Loucy (cell line): ENCODE measurements around the gene CPA1.

Experiments
- H2AFZ ChIP-seq: fragments of 200-600 bp; sonication (generic); 2 replicates; pipeline ENCODE4 v1.6.0; 2016; ENCODE audit warnings: antibody characterized with exemption, mild to moderate bottlenecking, low read length, moderate library complexity
- H3F3A ChIP-seq: fragments of 200-600 bp; 2 replicates; pipeline ENCODE4 v1.6.0; 2016; ENCODE audit warnings: antibody characterized with exemption, low read depth, mild to moderate bottlenecking
- H3K27me3 ChIP-seq: fragments of 200-600 bp; sonication (generic); 2 replicates; pipeline ENCODE4 v1.6.1; 2014; ENCODE audit warnings: low read length, mild to moderate bottlenecking; ENCODE audit not compliant: insufficient read depth, poor library complexity, severe bottlenecking
- H3K36me3 ChIP-seq: fragments of 200-600 bp; sonication (generic); 2 replicates; pipeline ENCODE4 v1.6.1; 2016; ENCODE audit warnings: low read length; ENCODE audit not compliant: insufficient read depth
- H3K4me1 ChIP-seq: fragments of 200-600 bp; sonication (generic); 2 replicates; pipeline ENCODE4 v1.5.1; 2014; ENCODE audit warnings: low read length, mild to moderate bottlenecking; ENCODE audit not compliant: insufficient read depth, poor library complexity, severe bottlenecking
- H3K4me2 ChIP-seq: fragments of 200-600 bp; sonication (generic); 2 replicates; pipeline ENCODE4 v1.6.0; 2014; ENCODE audit warnings: antibody characterized with exemption, low read length, low read depth, mild to moderate bottlenecking; ENCODE audit not compliant: poor library complexity, severe bottlenecking
- H3K4me3 ChIP-seq: fragments of 200-600 bp; sonication (generic); 2 replicates; pipeline ENCODE4 v1.5.1; 2014; ENCODE audit warnings: low read length, mild to moderate bottlenecking, mixed read lengths; ENCODE audit not compliant: poor library complexity, severe bottlenecking
- H3K79me2 ChIP-seq: fragments of 200-600 bp; sonication (generic); 2 replicates; pipeline ENCODE4 v1.6.1; 2014; ENCODE audit warnings: low read length; ENCODE audit not compliant: insufficient read depth
- H3K9ac ChIP-seq: fragments of 200-600 bp; sonication (generic); 2 replicates; pipeline ENCODE4 v1.6.0; 2014; ENCODE audit warnings: mild to moderate bottlenecking, low read depth, low read length, moderate library complexity; ENCODE audit not compliant: poor library complexity, severe bottlenecking
- H3K9me2 ChIP-seq: fragments of 200-600 bp; sonication (generic); replicated peaks from 2 replicates; pipeline ENCODE4 v1.6.1; 2016; ENCODE audit warnings: low read depth, low read length, mixed read lengths
- H3K9me3 ChIP-seq: fragments of 200-600 bp; sonication (generic); 2 replicates; pipeline ENCODE4 v1.6.1; 2014; ENCODE audit warnings: mild to moderate bottlenecking, antibody characterized with exemption, low read length, low read depth; ENCODE audit not compliant: insufficient read depth
- H4K20me1 ChIP-seq: fragments of 200-600 bp; sonication (generic); 2 replicates; pipeline ENCODE4 v1.6.0; 2014; ENCODE audit warnings: antibody characterized with exemption, low read length, mild to moderate bottlenecking; ENCODE audit not compliant: insufficient read depth, poor library complexity, severe bottlenecking
- EZH2phosphoT487 ChIP-seq: fragments of 200-600 bp; IDR thresholded peaks from 2 replicates; pipeline ENCODE4 v1.6.1; 2018; ENCODE audit warnings: antibody characterized with exemption, mild to moderate bottlenecking, moderate library complexity, borderline replicate concordance
- TF ChIP-seq, protein P1 (sequence below): fragments of 200-600 bp; sonication (generic); conservative IDR thresholded peaks from 2 replicates; pipeline ENCODE4 v1.5.1; 2014; ENCODE audit warnings: mild to moderate bottlenecking, antibody characterized with exemption, low read length

CPA1 gene

DNA sequence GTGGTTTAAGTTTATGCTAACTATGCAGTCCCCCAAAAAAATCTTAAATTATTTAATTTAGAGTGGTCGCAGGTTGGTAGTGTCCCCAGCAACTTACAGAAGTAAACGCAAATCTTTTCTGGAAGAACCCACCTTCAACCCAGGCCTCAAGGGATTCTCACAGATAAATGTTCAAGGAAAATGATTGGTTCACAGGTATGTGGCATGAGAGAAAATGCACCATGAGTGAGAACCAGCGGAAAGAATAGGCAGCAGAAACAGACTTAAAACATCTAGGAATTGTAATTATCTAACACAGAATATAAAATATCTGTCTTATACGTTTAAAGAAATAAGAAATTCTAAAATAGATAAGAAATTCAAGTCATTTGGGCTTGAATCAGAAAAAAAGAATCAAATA lies 38.4 kb upstream of the CPA1 start:
- Histone ChIP-seq H3K9ac (no peak overlapping the region), H3K9me3 (no peaks in the 10 kb centered on the region), H3K36me3 (no peaks in the 10 kb centered on the region), H3K79me2 (no peaks in the 10 kb centered on the region), H3K4me3 (no peak overlapping the region), H3K27me3 (no peaks in the 10 kb centered on the region), H3K4me1 (no peaks in the 10 kb centered on the region), H3K9me2 (no peaks in the 10 kb centered on the region), H3F3A (no peaks in the 10 kb centered on the region), H3K4me2 (no peak overlapping the region), H4K20me1 (no peaks in the 10 kb centered on the region), H2AFZ (no peak overlapping the region)
- TF ChIP-seq, protein P1, sequence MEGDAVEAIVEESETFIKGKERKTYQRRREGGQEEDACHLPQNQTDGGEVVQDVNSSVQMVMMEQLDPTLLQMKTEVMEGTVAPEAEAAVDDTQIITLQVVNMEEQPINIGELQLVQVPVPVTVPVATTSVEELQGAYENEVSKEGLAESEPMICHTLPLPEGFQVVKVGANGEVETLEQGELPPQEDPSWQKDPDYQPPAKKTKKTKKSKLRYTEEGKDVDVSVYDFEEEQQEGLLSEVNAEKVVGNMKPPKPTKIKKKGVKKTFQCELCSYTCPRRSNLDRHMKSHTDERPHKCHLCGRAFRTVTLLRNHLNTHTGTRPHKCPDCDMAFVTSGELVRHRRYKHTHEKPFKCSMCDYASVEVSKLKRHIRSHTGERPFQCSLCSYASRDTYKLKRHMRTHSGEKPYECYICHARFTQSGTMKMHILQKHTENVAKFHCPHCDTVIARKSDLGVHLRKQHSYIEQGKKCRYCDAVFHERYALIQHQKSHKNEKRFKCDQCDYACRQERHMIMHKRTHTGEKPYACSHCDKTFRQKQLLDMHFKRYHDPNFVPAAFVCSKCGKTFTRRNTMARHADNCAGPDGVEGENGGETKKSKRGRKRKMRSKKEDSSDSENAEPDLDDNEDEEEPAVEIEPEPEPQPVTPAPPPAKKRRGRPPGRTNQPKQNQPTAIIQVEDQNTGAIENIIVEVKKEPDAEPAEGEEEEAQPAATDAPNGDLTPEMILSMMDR, result no peak
- TF ChIP-seq EZH2phosphoT487, result no peak

DNA sequence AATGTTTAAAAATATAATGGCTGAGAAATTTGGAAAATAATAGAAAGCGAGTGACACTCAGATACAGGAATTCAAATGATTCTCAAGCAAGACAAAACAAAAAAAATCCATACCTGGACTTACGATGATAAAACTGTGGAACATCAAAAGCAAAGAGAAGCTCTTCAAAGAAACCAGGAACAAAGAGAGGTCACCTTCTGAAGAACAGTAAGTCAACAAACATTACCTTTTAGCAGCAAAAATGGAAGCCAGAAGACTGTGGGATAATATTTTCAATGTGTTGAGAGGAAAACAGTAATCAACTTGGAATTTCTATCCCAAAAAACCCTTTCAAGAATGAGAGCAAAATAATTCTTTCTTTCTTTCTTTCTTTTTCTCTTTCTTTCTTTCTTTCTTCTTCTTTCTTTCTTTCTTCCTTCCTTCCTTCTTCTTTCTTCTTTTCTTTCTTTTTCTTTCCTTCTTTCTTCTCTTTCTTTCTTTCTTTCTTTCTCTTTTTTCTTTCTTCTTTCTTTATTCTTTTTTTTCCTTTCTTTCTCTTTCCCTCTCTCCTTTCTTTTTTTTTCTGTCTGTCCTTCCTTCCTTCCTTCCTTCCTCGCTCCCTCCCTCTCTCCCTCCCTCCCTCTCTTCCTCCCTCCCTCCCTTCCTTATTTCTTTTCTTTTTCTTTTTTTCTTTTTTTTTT lies 37.5 kb upstream of the CPA1 start:
- no peaks in the 10 kb centered on the region for H3K79me2 ChIP-seq
- no peaks in the 10 kb centered on the region for H3K9me3 ChIP-seq
- no peak overlapping the region for H3K4me2 ChIP-seq
- H3K9me2 ChIP-seq, result no peaks in the 10 kb centered on the region
- no peak overlapping the region for H2AFZ ChIP-seq
- H3K9ac ChIP-seq, result no peak overlapping the region
- TF ChIP-seq, protein P1, result no peak
- TF ChIP-seq EZH2phosphoT487, result no peak
- no peaks in the 10 kb centered on the region for H3K4me1 ChIP-seq
- H3K27me3 ChIP-seq, result no peaks in the 10 kb centered on the region
- H4K20me1 ChIP-seq, result no peaks in the 10 kb centered on the region
- H3K4me3 ChIP-seq, result no peak overlapping the region
- H3K36me3 ChIP-seq, result no peaks in the 10 kb centered on the region
- H3F3A ChIP-seq, result no peaks in the 10 kb centered on the region

DNA sequence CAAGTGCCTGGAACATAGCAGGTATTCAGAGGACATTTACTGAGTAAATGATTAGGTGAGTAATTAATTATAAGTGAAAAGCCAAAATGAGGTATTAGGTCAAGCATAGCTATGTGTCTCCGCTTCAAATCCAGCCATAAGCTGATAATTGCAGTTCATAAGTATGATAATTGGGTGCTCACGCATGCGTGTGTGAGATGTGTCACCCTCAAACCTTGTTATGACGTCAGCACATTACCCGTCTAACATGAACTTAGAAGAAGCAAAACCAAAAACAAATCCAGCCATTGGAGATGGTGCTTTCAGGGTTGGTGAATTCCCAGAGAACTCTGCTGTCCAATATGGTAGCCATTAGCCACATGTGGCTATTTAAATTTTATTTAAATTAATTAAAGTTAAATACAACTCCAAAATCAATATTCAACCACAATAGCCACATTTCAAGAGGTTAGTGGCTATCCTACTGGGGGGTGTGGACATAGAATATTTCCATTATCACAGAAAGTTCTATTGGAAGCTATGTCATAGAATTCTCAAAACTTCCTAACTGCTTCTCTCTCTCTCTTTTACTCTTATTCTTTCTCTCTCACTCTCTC lies 35.9 kb upstream of the CPA1 start, which contains the start of gene CPA5:
CPA5 (plus strand) TSS at position 546 of the 596 bp plus-strand sequence. CDS start 1,670 bp downstream, outside the sequence.
- Histone ChIP-seq H3F3A (no peaks in the 10 kb centered on the region), H3K9ac (no peak within 1 kb of the TSS), H4K20me1 (no peaks in the 10 kb centered on the region), H2AFZ (no peak within 1 kb of the TSS), H3K4me3 (no peak within 1 kb of the TSS), H3K4me1 (no peaks in the 10 kb centered on the region), H3K9me3 (no peaks in the 10 kb centered on the region), H3K36me3 (no peaks in the 10 kb centered on the region), H3K9me2 (no peaks in the 10 kb centered on the region), H3K27me3 (no peaks in the 10 kb centered on the region), H3K79me2 (no peaks in the 10 kb centered on the region), H3K4me2 (no peak within 1 kb of the TSS)
- TF ChIP-seq EZH2phosphoT487, result no peak
- TF ChIP-seq, protein P1, result no peak
